Measurements from ENCODE around the gene DENND1B. TPM values are rescaled to one million over a fixed set of nuclear protein-coding genes. Genes with fewer than 3 reads are reported as not detected.

Gene DENND1B
- total and polyA plus RNA-seq, 2 of the 8 experiments (the other 6 are each of a cell fraction or from before 2014, with no cell fraction given): 0.74 to 3.3 TPM

DNA sequence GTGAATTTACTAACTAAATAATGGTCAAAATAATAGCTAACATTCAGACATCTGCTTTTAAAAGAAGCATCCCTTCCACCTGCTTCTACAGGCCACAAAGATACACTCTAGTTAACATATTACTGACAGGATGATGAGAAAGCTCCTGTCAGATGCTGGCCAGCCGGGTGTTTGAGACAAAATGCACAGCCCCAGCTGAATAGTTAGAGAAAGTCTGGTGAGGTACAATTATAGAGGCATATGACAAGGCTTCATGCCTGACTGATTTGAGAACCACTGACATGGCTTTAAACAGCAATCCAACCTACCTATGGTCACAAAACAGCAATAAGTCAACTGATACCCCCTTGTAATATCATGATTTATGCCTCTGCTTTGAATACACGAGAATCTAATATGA lies 137.0 kb downstream of the DENND1B start (continued):
- TF ChIP-seq CHD7 (IDR thresholded peaks at IDR 0.05; ENCODE audit: insufficient replicate concordance, low read length) (no peak), HDAC2 (IDR thresholded peaks at IDR 0.05; ENCODE audit: borderline replicate concordance in 1 of 2, low read depth in 2 of 2, low read length in 2 of 2) (no peak), HDAC6 (IDR thresholded peaks at IDR 0.05; ENCODE audit: low read depth, low read length) (no peak), FOSL1 (IDR thresholded peaks at IDR 0.05; ENCODE audit: insufficient read depth, low read depth, low read length) (no peak), ZNF274 (IDR thresholded peaks at IDR 0.05; ENCODE audit: borderline replicate concordance, extremely low read depth, low read length) (no peak), JUN (IDR thresholded peaks at IDR 0.05; ENCODE audit: low read depth, low read length) (no peak), SIN3A (conservative IDR thresholded peaks at IDR 0.05 in 1 of 2, IDR thresholded peaks at IDR 0.05 in 1 of 2; ENCODE audit: low read depth in 1 of 2, low read length in 2 of 2) (no peak)

All from H1 (cell line).